ENCODE data around the gene FILIP1L.

DNA sequence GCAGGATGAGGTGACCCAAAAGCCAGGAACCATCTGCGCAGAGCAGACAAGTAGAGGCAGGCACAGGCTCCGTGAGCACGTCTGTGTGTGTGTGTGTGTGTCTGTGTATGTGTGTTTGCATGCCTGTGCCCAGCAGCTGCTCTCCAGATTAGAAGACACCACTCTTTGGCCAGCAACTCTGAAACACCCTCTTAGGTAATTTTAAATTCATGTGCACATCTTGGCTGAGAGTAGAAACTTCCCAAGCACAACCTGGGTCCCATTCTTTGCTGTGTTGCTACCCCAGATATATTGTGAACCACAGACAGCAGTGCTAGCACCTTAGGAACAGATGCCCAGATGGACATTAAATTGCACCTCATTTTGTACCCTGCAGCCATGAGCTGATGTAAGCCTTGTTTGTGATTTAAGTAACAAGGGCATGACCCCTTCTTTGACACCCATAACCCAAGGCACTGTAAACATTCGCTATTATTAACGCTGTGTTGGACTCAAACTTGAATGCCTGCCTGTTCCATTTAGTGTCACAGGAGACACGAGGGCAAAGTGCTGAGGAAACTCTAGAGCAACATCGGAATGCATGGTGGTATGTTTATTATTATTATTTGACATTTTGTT, at the start of gene FILIP1L:
- TF ChIP-seq, protein P1, sequence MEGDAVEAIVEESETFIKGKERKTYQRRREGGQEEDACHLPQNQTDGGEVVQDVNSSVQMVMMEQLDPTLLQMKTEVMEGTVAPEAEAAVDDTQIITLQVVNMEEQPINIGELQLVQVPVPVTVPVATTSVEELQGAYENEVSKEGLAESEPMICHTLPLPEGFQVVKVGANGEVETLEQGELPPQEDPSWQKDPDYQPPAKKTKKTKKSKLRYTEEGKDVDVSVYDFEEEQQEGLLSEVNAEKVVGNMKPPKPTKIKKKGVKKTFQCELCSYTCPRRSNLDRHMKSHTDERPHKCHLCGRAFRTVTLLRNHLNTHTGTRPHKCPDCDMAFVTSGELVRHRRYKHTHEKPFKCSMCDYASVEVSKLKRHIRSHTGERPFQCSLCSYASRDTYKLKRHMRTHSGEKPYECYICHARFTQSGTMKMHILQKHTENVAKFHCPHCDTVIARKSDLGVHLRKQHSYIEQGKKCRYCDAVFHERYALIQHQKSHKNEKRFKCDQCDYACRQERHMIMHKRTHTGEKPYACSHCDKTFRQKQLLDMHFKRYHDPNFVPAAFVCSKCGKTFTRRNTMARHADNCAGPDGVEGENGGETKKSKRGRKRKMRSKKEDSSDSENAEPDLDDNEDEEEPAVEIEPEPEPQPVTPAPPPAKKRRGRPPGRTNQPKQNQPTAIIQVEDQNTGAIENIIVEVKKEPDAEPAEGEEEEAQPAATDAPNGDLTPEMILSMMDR (IDR thresholded peaks at IDR 0.05): no peak
- TF ChIP-seq POLR2A (IDR thresholded peaks at IDR 0.05): no peak

Measured in heart left ventricle (tissue), 13 donors.